ENCODE results near the gene PGAP1.

- TF ChIP-seq CTCF (IDR thresholded peaks at IDR 0.05) (no peak), POLR2A (IDR thresholded peaks at IDR 0.05) (no peak), POLR2AphosphoS5 (IDR thresholded peaks at IDR 0.05) (no peak)
These were observed 30.9 kb upstream of the PGAP1 start for GRCh38 chr2:196957442-196957841.
